SU-DHL-6 (cell line): ENCODE measurements around the gene PDGFA.

Source experiments
- H2AFZ ChIP-seq: fragments of 200-600 bp; sonication (generic); 2 replicates; pipeline ENCODE4 v1.6.1; 2014; ENCODE audit warnings: low read depth, mild to moderate bottlenecking, moderate library complexity, mixed read lengths, antibody characterized with exemption, low read length; ENCODE audit not compliant: severe bottlenecking
- H3F3A ChIP-seq: fragments of 200-600 bp; shearing (Covaris generic); 2 replicates; pipeline ENCODE4 v1.6.0; 2016; ENCODE audit warnings: antibody characterized with exemption, mild to moderate bottlenecking; ENCODE audit not compliant: insufficient read depth
- H3K27ac ChIP-seq: fragments of 200-600 bp; sonication (generic); 2 replicates; pipeline ENCODE4 v1.5.1; 2016; ENCODE audit warnings: low read depth, mild to moderate bottlenecking, low read length, moderate library complexity, mixed read lengths
- H3K27me3 ChIP-seq: fragments of 200-600 bp; sonication (generic), shearing (Covaris generic); 2 replicates; pipeline ENCODE4 v1.6.0; 2014; ENCODE audit warnings: mild to moderate bottlenecking, low read length
- H3K36me3 ChIP-seq: fragments of 200-600 bp; sonication (generic); 2 replicates; pipeline ENCODE4 v1.6.1; 2014; ENCODE audit warnings: mild to moderate bottlenecking, low read length, mixed read lengths
- H3K4me2 ChIP-seq: fragments of 300-600, 200-600 bp; shearing (Covaris generic), sonication (generic); 2 replicates; pipeline ENCODE4 v1.6.0; 2014; ENCODE audit warnings: low read length, low read depth, mild to moderate bottlenecking; ENCODE audit not compliant: poor library complexity, severe bottlenecking
- H3K4me3 ChIP-seq: fragments of 200-600 bp; sonication (generic); 2 replicates; pipeline ENCODE4 v1.5.1; 2014; ENCODE audit warnings: antibody characterized with exemption, low read length, mild to moderate bottlenecking, mixed read lengths; ENCODE audit not compliant: insufficient read depth, poor library complexity, severe bottlenecking
- H3K79me2 ChIP-seq: fragments of 200-600 bp; sonication (generic); 2 replicates; pipeline ENCODE4 v1.6.1; 2014; ENCODE audit warnings: mild to moderate bottlenecking, low read length, moderate library complexity; ENCODE audit not compliant: insufficient read depth
- H3K9ac ChIP-seq: fragments of 200-600 bp; sonication (generic); 2 replicates; pipeline ENCODE4 v1.7.0; 2014; ENCODE audit warnings: mild to moderate bottlenecking, low read length
- H3K9me2 ChIP-seq: fragments of 200-600 bp; sonication (generic); replicated peaks from 2 replicates; pipeline ENCODE4 v1.6.1; 2014; ENCODE audit warnings: low read length; ENCODE audit not compliant: insufficient read depth
- H3K9me3 ChIP-seq: fragments of 200-600 bp; sonication (generic); 2 replicates; pipeline ENCODE4 v1.6.1; 2014; ENCODE audit warnings: low read length, mixed read lengths; ENCODE audit not compliant: insufficient read depth
- H4K20me1 ChIP-seq: fragments of 200-600 bp; sonication (generic); 2 replicates; pipeline ENCODE4 v1.6.1; 2014; ENCODE audit warnings: low read depth, mild to moderate bottlenecking, antibody characterized with exemption, low read length, moderate library complexity, mixed read lengths
- EZH2phosphoT487 ChIP-seq: fragments of 200-600 bp; sonication (generic), shearing (Covaris generic); conservative IDR thresholded peaks from 2 replicates; pipeline ENCODE4 v1.6.1; 2018; ENCODE audit warnings: mild to moderate bottlenecking, antibody characterized with exemption, low read length, moderate library complexity, mixed read lengths
- TF ChIP-seq, protein P1 (sequence below): fragments of 200-600 bp; sonication (generic); IDR thresholded peaks from one replicate; pipeline ENCODE4 v1.5.1; 2017; ENCODE audit warnings: antibody characterized with exemption, mild to moderate bottlenecking, low read length, moderate library complexity; ENCODE audit not compliant: insufficient read depth, poor library complexity, severe bottlenecking

PDGFA gene

DNA sequence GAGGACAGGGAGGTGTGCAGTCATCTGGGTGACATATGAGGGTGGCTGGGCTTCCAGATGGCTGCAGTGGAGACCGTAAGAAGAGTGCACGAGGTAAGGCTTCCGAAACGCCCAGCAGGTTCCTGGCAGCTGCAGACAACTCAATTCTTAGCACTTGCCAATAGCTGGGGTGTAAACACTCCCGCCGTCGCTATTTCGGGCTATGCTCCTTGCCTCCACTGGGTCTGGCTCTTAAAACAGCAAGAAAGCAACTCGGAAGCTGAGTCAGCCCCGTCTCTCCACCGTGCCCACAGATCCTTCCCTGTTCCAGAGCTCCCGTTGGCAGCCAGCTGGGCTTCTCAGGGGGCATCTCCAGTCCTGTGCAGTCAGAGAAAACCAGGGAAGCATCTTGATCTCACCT lies 6.1 kb upstream of the PDGFA start:
- TF ChIP-seq, protein P1, sequence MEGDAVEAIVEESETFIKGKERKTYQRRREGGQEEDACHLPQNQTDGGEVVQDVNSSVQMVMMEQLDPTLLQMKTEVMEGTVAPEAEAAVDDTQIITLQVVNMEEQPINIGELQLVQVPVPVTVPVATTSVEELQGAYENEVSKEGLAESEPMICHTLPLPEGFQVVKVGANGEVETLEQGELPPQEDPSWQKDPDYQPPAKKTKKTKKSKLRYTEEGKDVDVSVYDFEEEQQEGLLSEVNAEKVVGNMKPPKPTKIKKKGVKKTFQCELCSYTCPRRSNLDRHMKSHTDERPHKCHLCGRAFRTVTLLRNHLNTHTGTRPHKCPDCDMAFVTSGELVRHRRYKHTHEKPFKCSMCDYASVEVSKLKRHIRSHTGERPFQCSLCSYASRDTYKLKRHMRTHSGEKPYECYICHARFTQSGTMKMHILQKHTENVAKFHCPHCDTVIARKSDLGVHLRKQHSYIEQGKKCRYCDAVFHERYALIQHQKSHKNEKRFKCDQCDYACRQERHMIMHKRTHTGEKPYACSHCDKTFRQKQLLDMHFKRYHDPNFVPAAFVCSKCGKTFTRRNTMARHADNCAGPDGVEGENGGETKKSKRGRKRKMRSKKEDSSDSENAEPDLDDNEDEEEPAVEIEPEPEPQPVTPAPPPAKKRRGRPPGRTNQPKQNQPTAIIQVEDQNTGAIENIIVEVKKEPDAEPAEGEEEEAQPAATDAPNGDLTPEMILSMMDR: no peak
- no peak for TF ChIP-seq EZH2phosphoT487
- no peaks in the 10 kb centered on the region for H3F3A ChIP-seq
- no peak overlapping the region for H2AFZ ChIP-seq
- H3K9me2 ChIP-seq: no peaks in the 10 kb centered on the region
- H3K4me3 ChIP-seq: no peak overlapping the region
- H3K27me3 ChIP-seq: no peaks in the 10 kb centered on the region
- no peak overlapping the region for H3K27ac ChIP-seq
- no peaks in the 10 kb centered on the region for H4K20me1 ChIP-seq
- no peaks in the 10 kb centered on the region for H3K36me3 ChIP-seq
- H3K9me3 ChIP-seq: no peaks in the 10 kb centered on the region
- H3K9ac ChIP-seq: no peak overlapping the region
- H3K79me2 ChIP-seq: no peaks in the 10 kb centered on the region
- no peak overlapping the region for H3K4me2 ChIP-seq

DNA sequence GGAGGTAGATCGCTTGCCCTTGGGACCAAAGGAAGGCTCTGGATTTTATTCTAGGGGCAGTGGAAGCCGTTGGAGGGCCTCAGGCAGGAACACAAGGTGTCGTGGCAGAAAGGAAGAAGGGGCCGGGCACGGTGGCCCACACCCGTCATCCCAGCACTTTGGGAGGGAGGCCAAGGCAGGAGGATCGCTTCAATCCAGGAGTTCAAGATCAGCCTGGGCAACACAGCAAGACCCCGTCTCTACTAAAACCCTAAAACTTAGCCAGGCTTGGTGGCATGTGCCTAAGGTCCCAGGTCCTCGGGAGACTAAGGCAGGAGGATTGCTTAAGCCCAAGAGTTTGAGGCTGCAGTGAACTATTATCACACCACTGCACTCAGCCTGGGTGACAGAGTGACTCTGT lies 5.2 kb upstream of the PDGFA start:
- Histone ChIP-seq H3K9me3 (no peaks in the 10 kb centered on the region), H3K27ac (no peak overlapping the region), H3K36me3 (no peaks in the 10 kb centered on the region), H3K79me2 (no peaks in the 10 kb centered on the region), H4K20me1 (no peaks in the 10 kb centered on the region), H3K4me3 (no peak overlapping the region), H2AFZ (no peak overlapping the region), H3K4me2 (no peak overlapping the region), H3F3A (no peaks in the 10 kb centered on the region), H3K9me2 (no peaks in the 10 kb centered on the region), H3K27me3 (no peaks in the 10 kb centered on the region), H3K9ac (no peak overlapping the region)
- no peak for TF ChIP-seq EZH2phosphoT487
- TF ChIP-seq, protein P1: no peak

DNA sequence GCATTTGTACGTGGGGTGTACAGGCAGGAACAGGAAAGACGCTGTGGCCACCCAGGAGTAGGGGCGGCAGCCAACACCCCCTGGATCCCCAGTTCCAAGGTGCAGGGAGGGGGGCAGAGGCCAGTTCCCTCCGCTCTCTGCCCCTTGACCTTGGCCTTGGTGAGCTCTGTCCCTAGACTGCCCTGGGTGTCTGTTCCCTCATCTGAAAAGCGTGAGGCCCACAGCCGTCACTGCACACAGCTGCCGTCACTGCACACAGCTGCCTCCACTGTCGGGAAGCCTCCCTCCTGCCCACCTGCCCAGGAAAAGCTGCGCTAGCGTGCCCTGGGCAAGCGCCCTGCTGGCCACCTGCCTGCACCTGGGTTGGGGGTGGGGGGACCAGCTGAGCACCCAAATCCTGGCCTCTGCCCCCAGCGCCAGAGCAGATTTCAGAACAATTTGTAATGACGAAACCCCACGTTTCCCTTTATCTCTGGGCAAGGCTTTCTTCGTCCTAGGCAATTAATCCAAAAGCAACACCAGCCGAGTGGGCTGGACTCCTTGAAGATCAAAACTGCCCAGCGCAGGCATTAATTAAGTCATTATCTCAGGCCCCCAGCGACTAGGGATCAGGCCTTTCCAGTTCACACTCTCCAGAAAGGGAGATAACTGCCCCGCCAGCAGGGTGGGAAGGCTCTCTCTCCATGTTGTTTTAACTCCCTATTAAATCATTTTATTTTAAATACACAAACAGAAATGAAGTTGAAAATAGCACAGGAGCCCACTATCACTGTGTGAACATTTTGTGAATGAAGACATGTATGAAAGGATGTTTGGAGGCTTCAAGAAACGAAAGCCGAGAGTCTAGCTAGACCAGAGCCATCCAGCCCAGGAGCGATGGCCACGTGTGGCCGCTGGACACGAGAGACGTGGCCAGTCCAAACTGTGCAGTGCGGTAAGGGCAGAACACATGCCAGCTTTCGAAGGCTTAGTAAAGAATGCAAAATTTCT lies 4.0 kb upstream of the PDGFA start:
- H3F3A ChIP-seq: no peaks in the 10 kb centered on the region
- TF ChIP-seq, protein P1: no peak
- TF ChIP-seq EZH2phosphoT487: no peak
- H3K36me3 ChIP-seq: no peaks in the 10 kb centered on the region
- H3K9me3 ChIP-seq: no peaks in the 10 kb centered on the region
- no peaks in the 10 kb centered on the region for H3K79me2 ChIP-seq
- no peaks in the 10 kb centered on the region for H4K20me1 ChIP-seq
- no peaks in the 10 kb centered on the region for H3K9me2 ChIP-seq
- H2AFZ ChIP-seq: no peak overlapping the region
- H3K4me3 ChIP-seq: no peak overlapping the region
- H3K9ac ChIP-seq: no peak overlapping the region
- H3K4me2 ChIP-seq: no peak overlapping the region
- no peak overlapping the region for H3K27ac ChIP-seq
- H3K27me3 ChIP-seq: no peaks in the 10 kb centered on the region
